Keratinocyte (primary cell): ENCODE data around the gene PGPEP1. TPM values are rescaled to one million over a fixed set of nuclear protein-coding genes. Genes with fewer than 3 reads are reported as not detected.

ENCODE experiments used
- DNase-seq: peaks from one replicate; pipeline ENCODE4 v3.0.0-alpha.2; 2011; ENCODE audit warnings: low read depth, missing footprints, low spot score
- FAIRE-seq: peaks from 2 replicates; lab custom pipeline; 2011; peaks lifted over from hg19 to GRCh38; lab: Jason Lieb, UNC
- H2AFZ ChIP-seq: 2 replicates; pipeline ENCODE4 v1.6.0; 2012; ENCODE audit warnings: low read length, control low read depth, inconsistent platforms; ENCODE audit not compliant: control insufficient read depth
- H3K27ac ChIP-seq: 2 replicates; pipeline ENCODE4 v1.5.1; 2011; ENCODE audit warnings: low read length; ENCODE audit not compliant: control insufficient read depth, insufficient read depth
- H3K27me3 ChIP-seq: 3 replicates; pipeline ENCODE4 v1.6.0; 2011; ENCODE audit warnings: low read length; ENCODE audit not compliant: control insufficient read depth, insufficient read depth; ENCODE audit errors: extremely low read depth
- H3K36me3 ChIP-seq, 2 experiments: 2 replicates in 1 of 2; 3 replicates in 1 of 2; pipeline ENCODE4 v1.5.1; 2011; ENCODE audit warnings: low read length in 2 of 2, mild to moderate bottlenecking in 1 of 2; ENCODE audit not compliant: control insufficient read depth in 2 of 2, insufficient read depth in 2 of 2; ENCODE audit errors: extremely low read depth in 1 of 2
- H3K4me1 ChIP-seq: 3 replicates; pipeline ENCODE4 v1.5.1; 2011; ENCODE audit warnings: low read length; ENCODE audit not compliant: control insufficient read depth, insufficient read depth; ENCODE audit errors: extremely low read depth
- H3K4me2 ChIP-seq: 3 replicates; pipeline ENCODE4 v1.6.0; 2011; ENCODE audit warnings: low read depth, low read length; ENCODE audit not compliant: control insufficient read depth, insufficient read depth; ENCODE audit errors: extremely low read depth
- H3K4me3 ChIP-seq, 3 experiments: fragments of 200-600 bp in 1 of 3; sonication (generic) in 1 of 3; 2 replicates in 2 of 3; 3 replicates in 1 of 3; pipeline ENCODE4 v1.5.1; 2011 to 2016; ENCODE audit warnings: low read length in 3 of 3, mild to moderate bottlenecking in 3 of 3, control low read depth in 2 of 3, inconsistent platforms in 1 of 3, low read depth in 1 of 3, mixed read lengths in 1 of 3, mixed run types in 1 of 3, moderate library complexity in 1 of 3; ENCODE audit not compliant: control insufficient read depth in 2 of 3, insufficient read depth in 2 of 3; ENCODE audit errors: extremely low read depth in 1 of 3
- H3K79me2 ChIP-seq: 2 replicates; pipeline ENCODE4 v1.6.0; 2012; ENCODE audit warnings: low read length; ENCODE audit not compliant: control insufficient read depth, insufficient read depth
- H3K9ac ChIP-seq: 3 replicates; pipeline ENCODE4 v1.6.0; 2011; ENCODE audit warnings: low read length; ENCODE audit not compliant: control insufficient read depth, insufficient read depth; ENCODE audit errors: extremely low read depth
- H3K9me1 ChIP-seq: 3 replicates; pipeline ENCODE4 v1.6.0; 2011; ENCODE audit warnings: low read length; ENCODE audit not compliant: control insufficient read depth, insufficient read depth; ENCODE audit errors: extremely low read depth
- H3K9me3 ChIP-seq: 2 replicates; pipeline ENCODE4 v1.5.1; 2012; ENCODE audit warnings: low read depth, low read length; ENCODE audit not compliant: control insufficient read depth
- H4K20me1 ChIP-seq: 3 replicates; pipeline ENCODE4 v1.6.0; 2011; ENCODE audit warnings: low read length; ENCODE audit not compliant: control insufficient read depth, insufficient read depth; ENCODE audit errors: extremely low read depth
- CTCF ChIP-seq, 3 experiments: IDR thresholded peaks in 1 of 3; conservative IDR thresholded peaks in 1 of 3; optimal IDR thresholded peaks in 1 of 3; 2 replicates in 2 of 3; 3 replicates in 1 of 3; pipeline versions ENCODE3 to v1.5.1; 2011; ENCODE audit warnings: low read length in 3 of 3, mild to moderate bottlenecking in 3 of 3, moderate library complexity in 2 of 3, control low read depth in 1 of 3, inconsistent platforms in 1 of 3; ENCODE audit not compliant: insufficient read depth in 2 of 3; ENCODE audit errors: extremely low read depth in 1 of 3
- EZH2 ChIP-seq: IDR thresholded peaks from one replicate; pipeline ENCODE4 v1.6.1; 2012; ENCODE audit warnings: inconsistent platforms, mild to moderate bottlenecking, low read length, moderate library complexity
- dilution Hi-C: fragments of 300-500 bp; cut with MboI; formaldehyde crosslinking; loops from one replicate; pipeline ENCODE4 v1.7.0; 2020; ENCODE audit warnings: low sequenced_read_pairs; ENCODE audit not compliant: extremely low pct_ligation_motif_present
- polyA plus RNA-seq, 5 experiments: library from polyadenylated mRNA; depleted of rRNA in 3 of 5; stranded (reverse) in 3 of 5; stranded (forward) in 1 of 5; unstranded in 1 of 5; fragments of >200 nt; gene quantifications; 1 replicate in 1 of 5; 2 replicates in 3 of 5; 3 replicates in 1 of 5; pipeline versions ENCODE4 v1.2.1 to v1.2.3, GENCODE V29; 2011 to 2012; ENCODE audit warnings: missing spikeins in 2 of 5, low read depth in 1 of 5, low replicate concordance in 1 of 5
- small RNA-seq, 3 experiments: library from RNA; depleted of rRNA; stranded (forward); fragments of <200 nt; gene quantifications; one replicate each; pipeline ENCODE3, GENCODE V24; 2012; ENCODE audit warnings: low read depth in 3 of 3, low replicate concordance in 1 of 3; ENCODE audit not compliant: insufficient read length in 3 of 3

Gene PGPEP1
- polyA plus RNA-seq, 1 donor (not counting 4 experiments of a cell fraction or from before 2014, with no cell fraction given), result 5.6 TPM

GRCh38 chr19:18418483-18419194, 78.2 kb downstream of the PGPEP1 start:
- Histone ChIP-seq H2AFZ (peak overlapping the region; percentile 75), H3K9me1 (no peaks in the 10 kb centered on the region), H3K27me3 (no peaks in the 10 kb centered on the region), H3K4me1 (peaks cover 24% of the 10 kb centered on the region), H3K36me3 (peaks cover 0 to 2% of the 10 kb centered on the region in 2 experiments), H4K20me1 (no peaks in the 10 kb centered on the region), H3K4me3 (peak overlapping the region; percentile 66 to 73 (median 68)), H3K4me2 (peak overlapping the region; percentile 87), H3K9ac (peak overlapping the region; percentile 64), H3K79me2 (peaks cover 14% of the 10 kb centered on the region), H3K27ac (peak overlapping the region; percentile 36), H3K9me3 (no peaks in the 10 kb centered on the region)
- DNase-seq (no peak), FAIRE-seq (peak; percentile 32)
- dilution Hi-C loops, result no loop called here
- TF ChIP-seq EZH2, result no peak
- TF ChIP-seq CTCF (optimal IDR thresholded peaks at IDR 0.05 in 1 of 3, IDR thresholded peaks at IDR 0.05 in 1 of 3, conservative IDR thresholded peaks at IDR 0.05 in 1 of 3; ENCODE audit: extremely low read depth in 1 of 3, insufficient read depth in 2 of 3, low read length in 3 of 3), result no peak

DNA sequence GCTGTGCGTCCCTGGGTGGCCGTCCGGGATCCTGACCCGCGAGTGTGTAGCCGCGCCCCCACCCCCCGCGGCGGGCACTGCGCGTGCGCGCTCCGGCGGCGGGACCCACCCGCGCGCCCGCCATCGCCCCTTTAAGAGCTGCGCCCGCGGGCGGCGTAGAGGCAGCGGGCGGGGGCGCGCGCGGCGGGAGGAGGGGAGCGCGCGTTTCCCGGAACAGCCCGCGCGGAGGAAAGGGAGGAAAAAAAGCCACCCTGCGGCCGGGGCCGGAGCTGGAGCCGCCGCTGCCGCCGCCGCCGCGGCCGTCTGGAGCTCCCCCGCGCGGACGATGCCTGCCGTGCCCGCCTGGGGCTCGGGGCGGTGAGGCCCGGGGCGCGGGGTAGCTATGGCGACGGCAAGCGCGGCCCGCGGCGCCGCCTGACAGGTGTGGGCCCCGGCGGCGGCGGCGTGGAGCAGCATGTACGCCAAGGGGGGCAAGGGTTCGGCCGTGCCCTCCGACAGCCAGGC, 78.8 kb downstream of the PGPEP1 start, which contains the start of gene SSBP4:
SSBP4 (plus strand) TSS at position 204 of the 504 bp plus-strand sequence; CDS start at position 455, 251 bp downstream.
- Histone ChIP-seq H3K9me3 (no peaks in the 10 kb centered on the region), H3K4me2 (peak within 1 kb of the TSS; percentile 87), H3K4me3 (peak within 1 kb of the TSS; percentile 66 to 73 (median 68)), H3K9me1 (no peaks in the 10 kb centered on the region), H3K36me3 (peaks cover 0 to 2% of the 10 kb centered on the region in 2 experiments), H3K9ac (peak within 1 kb of the TSS; percentile 64), H2AFZ (peak within 1 kb of the TSS; percentile 75), H3K79me2 (peaks cover 14% of the 10 kb centered on the region), H3K27ac (peak within 1 kb of the TSS; percentile 36), H3K27me3 (no peaks in the 10 kb centered on the region), H3K4me1 (peaks cover 24% of the 10 kb centered on the region), H4K20me1 (no peaks in the 10 kb centered on the region)
- TF ChIP-seq CTCF (optimal IDR thresholded peaks at IDR 0.05 in 1 of 3, IDR thresholded peaks at IDR 0.05 in 1 of 3, conservative IDR thresholded peaks at IDR 0.05 in 1 of 3; ENCODE audit: extremely low read depth in 1 of 3, insufficient read depth in 2 of 3, low read length in 3 of 3) (peak in 1 of 3 experiments; percentile 41), EZH2 (no peak)
- DNase-seq, result no peak
- FAIRE-seq, result no peak
- dilution Hi-C loops, result no loop called here

Small RNA genes lying within 50 kb of the gene (small RNA-seq; reads per million reads assigned to genes)
- 0 reads per million in 3 experiments for gene MIR3189
- gene RN7SL513P, result 0 reads per million in 3 experiments

Other genes starting within 250 kb of the PGPEP1 start
- gene MAST3, start 242.8 kb upstream of the PGPEP1 start, polyA plus RNA-seq, result 0.73 to 1.4 TPM (median 0.76 TPM) in 3 replicates
- 12.4 to 19.6 TPM (median 13.9 TPM) in 3 replicates for gene PIK3R2, start 187.4 kb upstream of the PGPEP1 start, polyA plus RNA-seq
- gene IFI30, start 166.8 kb upstream of the PGPEP1 start, polyA plus RNA-seq, result 28.1 to 72.7 TPM (median 31.3 TPM) in 3 replicates
- 26.3 to 39.8 TPM (median 26.8 TPM) in 3 replicates for gene MPV17L2, start 147.4 kb upstream of the PGPEP1 start, polyA plus RNA-seq
- 0.30 to 0.92 TPM (median 0.56 TPM) in 3 replicates for gene RAB3A, start 136.6 kb upstream of the PGPEP1 start, polyA plus RNA-seq
- gene PDE4C, start 114.2 kb upstream of the PGPEP1 start, polyA plus RNA-seq, result 0.03 TPM in 1 of 3 replicates, not detected in the others
- gene IQCN, start 66.1 kb upstream of the PGPEP1 start, polyA plus RNA-seq, result 0.02 to 0.06 TPM in 2 of 3 replicates, not detected in the other
- gene JUND, start 59.0 kb upstream of the PGPEP1 start, polyA plus RNA-seq, result 17.2 to 36.7 TPM (median 20.7 TPM) in 3 replicates
- gene LSM4, start 17.5 kb upstream of the PGPEP1 start, polyA plus RNA-seq, result 150 to 170 TPM (median 162 TPM) in 3 replicates
- gene GDF15, start 45.6 kb downstream of the PGPEP1 start, polyA plus RNA-seq, result 0.27 to 0.49 TPM (median 0.31 TPM) in 3 replicates
- gene LRRC25, start 57.0 kb downstream of the PGPEP1 start, polyA plus RNA-seq, result not detected in 3 replicates
- gene SSBP4, start 78.8 kb downstream of the PGPEP1 start, polyA plus RNA-seq, result 7.5 to 11.3 TPM (median 10.8 TPM) in 3 replicates
- gene ISYNA1, start 97.5 kb downstream of the PGPEP1 start, polyA plus RNA-seq, result 3.5 to 8.3 TPM (median 7.0 TPM) in 3 replicates
- 4.4 to 8.3 TPM (median 6.8 TPM) in 3 replicates for gene ELL, start 181.5 kb downstream of the PGPEP1 start, polyA plus RNA-seq
- gene FKBP8, start 203.0 kb downstream of the PGPEP1 start, polyA plus RNA-seq, result 115 to 222 TPM (median 150 TPM) in 3 replicates
- 94.6 to 129 TPM (median 119 TPM) in 3 replicates for gene KXD1, start 217.3 kb downstream of the PGPEP1 start, polyA plus RNA-seq
- 1,376 to 2,465 TPM (median 1,831 TPM) in 3 replicates for gene UBA52, start 231.3 kb downstream of the PGPEP1 start, polyA plus RNA-seq
- gene REX1BD, start 248.2 kb downstream of the PGPEP1 start, polyA plus RNA-seq, result 29.5 to 36.9 TPM (median 31.9 TPM) in 3 replicates